Measurements from ENCODE around the gene RNLS.

The RNLS gene

GRCh38 chr10:88551246-88551645 is 31.9 kb downstream of the RNLS start:
- DNase-seq (ENCODE audit: low spot score): no peak

- no peak for DNase-seq (ENCODE audit: low spot score)
Measured at GRCh38 chr10:88546497-88546896, 36.6 kb downstream of the RNLS start.

GRCh38 chr10:88545359-88545758 is 37.8 kb downstream of the RNLS start:
- DNase-seq (ENCODE audit: low spot score): no peak

GRCh38 chr10:88544140-88544870 is 38.8 kb downstream of the RNLS start:
- no peak for DNase-seq (ENCODE audit: low spot score)

GRCh38 chr10:88542522-88542921 is 40.6 kb downstream of the RNLS start:
- no peak for DNase-seq (ENCODE audit: low spot score)

- DNase-seq (ENCODE audit: low spot score): no peak
Measured at GRCh38 chr10:88541116-88541626, 41.9 kb downstream of the RNLS start.

- DNase-seq (ENCODE audit: low spot score): no peak
Measured at GRCh38 chr10:88540351-88540750, 42.8 kb downstream of the RNLS start.

- DNase-seq (ENCODE audit: low spot score): no peak
Measured at GRCh38 chr10:88538048-88538447, 45.1 kb downstream of the RNLS start.

- DNase-seq (ENCODE audit: low spot score): no peak
Measured at GRCh38 chr10:88537322-88537721, 45.8 kb downstream of the RNLS start.

- DNase-seq (ENCODE audit: low spot score): no peak
Measured at GRCh38 chr10:88536437-88536836, 46.7 kb downstream of the RNLS start.

- DNase-seq (ENCODE audit: low spot score): no peak
Measured at GRCh38 chr10:88534072-88534665, 48.9 kb downstream of the RNLS start.

- DNase-seq (ENCODE audit: low spot score): no peak
Measured at GRCh38 chr10:88531392-88532052, 51.6 kb downstream of the RNLS start.

GRCh38 chr10:88530629-88531391 is 52.3 kb downstream of the RNLS start:
- DNase-seq (ENCODE audit: low spot score): no peak

- DNase-seq (ENCODE audit: low spot score): no peak
Measured at GRCh38 chr10:88530093-88530492, 53.0 kb downstream of the RNLS start.

GRCh38 chr10:88528806-88529570 is 54.1 kb downstream of the RNLS start:
- no peak for DNase-seq (ENCODE audit: low spot score)

GRCh38 chr10:88528201-88528600 is 54.9 kb downstream of the RNLS start:
- no peak for DNase-seq (ENCODE audit: low spot score)

- DNase-seq (ENCODE audit: low spot score): no peak
Measured at GRCh38 chr10:88527245-88527644, 55.9 kb downstream of the RNLS start.

GRCh38 chr10:88526501-88527105 is 56.5 kb downstream of the RNLS start:
- no peak for DNase-seq (ENCODE audit: low spot score)

- DNase-seq (ENCODE audit: low spot score): peak; percentile 7
Measured at GRCh38 chr10:88525371-88526069, 57.6 kb downstream of the RNLS start.

GRCh38 chr10:88523739-88524400 is 59.2 kb downstream of the RNLS start:
- no peak for DNase-seq (ENCODE audit: low spot score)

All from kidney capillary endothelial cell (primary cell).